ENCODE measurements around the gene SYT8. TPM values are rescaled to one million over a fixed set of nuclear protein-coding genes. Genes with fewer than 3 reads are reported as not detected.

Gene SYT8
- total RNA-seq, 1 donor from 2014 or later = not detected

Small RNA genes within 50 kb of the gene (microRNA-seq; reads per million reads assigned to microRNA genes)
- gene MIR4298 = not detected
- not detected for gene MIR7847

Other genes with a start within 250 kb of the SYT8 start
- gene KRTAP5-1, start 249.7 kb upstream of the SYT8 start, total RNA-seq = not detected
- gene KRTAP5-2, start 236.7 kb upstream of the SYT8 start, total RNA-seq = not detected
- gene KRTAP5-3, start 226.5 kb upstream of the SYT8 start, total RNA-seq = not detected
- gene KRTAP5-4, start 212.9 kb upstream of the SYT8 start, total RNA-seq = not detected
- not detected for gene KRTAP5-5, start 205.2 kb upstream of the SYT8 start, total RNA-seq
- not detected for gene KRTAP5-6, start 137.8 kb upstream of the SYT8 start, total RNA-seq
- gene IFITM10, start 84.4 kb upstream of the SYT8 start, total RNA-seq = 1.1 TPM
- gene CTSD, start 71.1 kb upstream of the SYT8 start, total RNA-seq = 986 TPM
- gene TNNI2, start 4.0 kb downstream of the SYT8 start, total RNA-seq = not detected
- 23.0 TPM for gene LSP1, start 18.1 kb downstream of the SYT8 start, total RNA-seq
- gene PRR33, start 56.9 kb downstream of the SYT8 start, total RNA-seq = 5.8 TPM
- 35.7 TPM for gene TNNT3, start 84.7 kb downstream of the SYT8 start, total RNA-seq
- gene MRPL23, start 112.3 kb downstream of the SYT8 start, total RNA-seq = 99.3 TPM
- gene H19, start 162.9 kb downstream of the SYT8 start, total RNA-seq = 420 TPM